ENCODE data around the gene BCL2L12. TPM values are rescaled to one million over a fixed set of nuclear protein-coding genes. Genes with fewer than 3 reads are reported as not detected.

The BCL2L12 gene
- total RNA-seq, 1 experiment from 2014 or later, result 145 TPM

- H4K91ac ChIP-seq (ENCODE audit: insufficient read length, low read depth, low read length), result no peak overlapping the region
- no peaks in the 10 kb centered on the region for H3K9me3 ChIP-seq (ENCODE audit: control insufficient read depth, low read depth, low read length)
- no peak overlapping the region for H4K5ac ChIP-seq (ENCODE audit: insufficient read length, low read depth, low read length)
- no peak overlapping the region for H2AK5ac ChIP-seq (ENCODE audit: insufficient read length, low read length)
- Mint-ChIP-seq H3K27ac (peak overlapping the region; percentile 100), H3K27me3 (ENCODE audit: low read depth) (peaks cover 2% of the 10 kb centered on the region; the same call in 1 of the 2 replicates), H3K4me1 (peaks cover 27 to 43% of the 10 kb centered on the region in 2 experiments), H3K4me3 (peak overlapping the region; percentile 97 to 98), H3K9me3 (no peaks in the 10 kb centered on the region; a peak in 2 of 5 replicates), H3K36me3 (ENCODE audit: insufficient read depth in 1 of 3, low read depth in 3 of 3) (peaks cover 19 to 30% (median 19%) of the 10 kb centered on the region in 3 experiments; a peak in 6 of 7 replicates)
- H2BK120ac ChIP-seq (ENCODE audit: low read depth, low read length, poor library complexity, severe bottlenecking), result peak overlapping the region; percentile 78
- H2BK12ac ChIP-seq (ENCODE audit: insufficient read length, low read depth, low read length), result no peak overlapping the region
- H3K79me2 ChIP-seq (ENCODE audit: insufficient read depth, low read length), result peaks cover 22% of the 10 kb centered on the region; the same call in 1 of the 2 replicates
- peak overlapping the region; percentile 93 for H3K14ac ChIP-seq (ENCODE audit: insufficient read depth, low read length)
- peaks cover 4% of the 10 kb centered on the region for H3K23me2 ChIP-seq (ENCODE audit: insufficient read length, low read depth, low read length, poor library complexity, severe bottlenecking)
- H4K8ac ChIP-seq (replicated peaks; ENCODE audit: insufficient read length, low read depth, low read length), result no peak overlapping the region
- H3K4ac ChIP-seq (ENCODE audit: low read depth, low read length), result no peak overlapping the region; the same call in 1 of the 2 replicates
- H3K4me1 ChIP-seq (ENCODE audit: insufficient read depth, low read length), result peaks cover 6% of the 10 kb centered on the region
- no peaks in the 10 kb centered on the region for H3K27me3 ChIP-seq (ENCODE audit: insufficient read depth, low read length)
- H3K27ac ChIP-seq (ENCODE audit: insufficient read length, low read depth, low read length), result peak overlapping the region; percentile 85
- WGBS (ENCODE audit: extremely low coverage, insufficient read length, low lambda C conversion rate), result no CpG with 5 or more reads among the region's 27 CpGs
- no peaks in the 10 kb centered on the region for H4K20me1 ChIP-seq (ENCODE audit: control insufficient read depth, insufficient read depth, insufficient read length)
- no peak overlapping the region for H3K56ac ChIP-seq (ENCODE audit: insufficient read length, low read depth, low read length)
- H2BK20ac ChIP-seq (ENCODE audit: low read depth, low read length, poor library complexity, severe bottlenecking), result no peak overlapping the region
- no peaks in the 10 kb centered on the region for H3K79me1 ChIP-seq (ENCODE audit: insufficient read depth, low read depth, low read length, poor library complexity, severe bottlenecking)
- peak overlapping the region; percentile 63 for H3K4me2 ChIP-seq (ENCODE audit: insufficient read depth, insufficient read length, low read length)
- H3T11ph ChIP-seq (ENCODE audit: low read length), result peak overlapping the region; percentile 90
- TF ChIP-seq CTCF (conservative IDR thresholded peaks at IDR 0.05), result no peak
- peak overlapping the region; percentile 85 for H2BK5ac ChIP-seq (ENCODE audit: insufficient read length, low read length)
- peak overlapping the region; percentile 97 for H3K18ac ChIP-seq (ENCODE audit: insufficient read length, low read depth, low read length)
- H2BK15ac ChIP-seq (ENCODE audit: low read depth, low read length), result no peak overlapping the region
- peak; percentile 89 for DNase-seq
- H2AFZ ChIP-seq (ENCODE audit: low read length), result no peak overlapping the region
- peak overlapping the region; percentile 95 for H3K9ac ChIP-seq (ENCODE audit: extremely low read depth, insufficient read length, low read length)
- H3K23ac ChIP-seq (ENCODE audit: insufficient read length, low read depth, low read length), result no peak overlapping the region
Observed at GRCh38 chr19:49676136-49676783, 10.5 kb downstream of the BCL2L12 start.
